Naive thymus-derived CD8-positive, alpha-beta T cell (primary cell): ENCODE measurements around the gene CCDC177. TPM values are rescaled to one million over a fixed set of nuclear protein-coding genes. Genes with fewer than 3 reads are reported as not detected.

Experiments
- ATAC-seq, 2 donors: fragments of 150-1000 bp; cut with Tn5 transposase in 1 of 2; sonication (Bioruptor Pico), chemical (Tn5 transposase) in 1 of 2; 1 replicate in 1 of 2; 2 replicates in 1 of 2; pipeline ENCODE4 v1.10.0; 2021; ENCODE audit warnings: mild to moderate bottlenecking in 2 of 2, moderate library complexity in 2 of 2
- POLR2A ChIA-PET: fragments of 350-600 bp; sonication (Branson Sonifier 250); formaldehyde crosslinking; loops from one replicate; lab custom pipeline; 2021; ENCODE audit warnings: antibody characterized with exemption; lab: Charles Lee
- DNase-seq, 10 donors: peaks; one replicate each; pipeline versions ENCODE4 v3.0.0 to v3.0.0-alpha.2; 2020 to 2022
- H3K27ac Mint-ChIP-seq, 10 donors: one replicate each; pipeline ENCODE4 v1.8.0; 2020 to 2022; ENCODE audit warnings: mild to moderate bottlenecking in 10 of 10, mixed read lengths in 10 of 10, moderate library complexity in 4 of 10, inconsistent platforms in 1 of 10
- H3K27me3 Mint-ChIP-seq, 5 donors: one replicate each; pipeline ENCODE4 v1.8.0; 2021 to 2022; ENCODE audit warnings: mixed read lengths in 5 of 5
- H3K36me3 Mint-ChIP-seq, 3 donors: one replicate each; pipeline ENCODE4 v1.8.0; 2020 to 2022; ENCODE audit warnings: mixed read lengths in 3 of 3, mild to moderate bottlenecking in 2 of 3, inconsistent platforms in 1 of 3
- H3K4me1 Mint-ChIP-seq, 4 donors: one replicate each; pipeline ENCODE4 v1.8.0; 2021 to 2022; ENCODE audit warnings: mixed read lengths in 4 of 4
- H3K4me3 Mint-ChIP-seq, 10 donors: one replicate each; pipeline ENCODE4 v1.8.0; 2020 to 2022; ENCODE audit warnings: mild to moderate bottlenecking in 10 of 10, mixed read lengths in 10 of 10, moderate library complexity in 6 of 10, inconsistent platforms in 1 of 10
- H3K9me3 Mint-ChIP-seq, 9 donors: one replicate each; pipeline ENCODE4 v1.8.0; 2020 to 2022; ENCODE audit warnings: mixed read lengths in 9 of 9, mild to moderate bottlenecking in 3 of 9, inconsistent platforms in 1 of 9, moderate library complexity in 1 of 9
- polyA plus RNA-seq, 3 donors: library from polyadenylated mRNA; unstranded; fragments of 300-500 nt; fragmentation: Illumina TruSeq; gene quantifications; one replicate each; pipeline ENCODE4 v1.2.3, GENCODE V29; 2021
- total RNA-seq, 8 experiments: library from RNA in 2 of 8; stranded (reverse) in 2 of 8; gene quantifications; one replicate each; pipeline ENCODE4 v1.2.3 and lab custom pipeline; 2021 to 2026

Gene CCDC177
- total RNA-seq (not detected), polyA plus RNA-seq (not detected), total RNA-seq (lab: John Stamatoyannopoulos, UW) (0 to 0.08 (median 0) reads per million in 6 experiments)

DNA sequence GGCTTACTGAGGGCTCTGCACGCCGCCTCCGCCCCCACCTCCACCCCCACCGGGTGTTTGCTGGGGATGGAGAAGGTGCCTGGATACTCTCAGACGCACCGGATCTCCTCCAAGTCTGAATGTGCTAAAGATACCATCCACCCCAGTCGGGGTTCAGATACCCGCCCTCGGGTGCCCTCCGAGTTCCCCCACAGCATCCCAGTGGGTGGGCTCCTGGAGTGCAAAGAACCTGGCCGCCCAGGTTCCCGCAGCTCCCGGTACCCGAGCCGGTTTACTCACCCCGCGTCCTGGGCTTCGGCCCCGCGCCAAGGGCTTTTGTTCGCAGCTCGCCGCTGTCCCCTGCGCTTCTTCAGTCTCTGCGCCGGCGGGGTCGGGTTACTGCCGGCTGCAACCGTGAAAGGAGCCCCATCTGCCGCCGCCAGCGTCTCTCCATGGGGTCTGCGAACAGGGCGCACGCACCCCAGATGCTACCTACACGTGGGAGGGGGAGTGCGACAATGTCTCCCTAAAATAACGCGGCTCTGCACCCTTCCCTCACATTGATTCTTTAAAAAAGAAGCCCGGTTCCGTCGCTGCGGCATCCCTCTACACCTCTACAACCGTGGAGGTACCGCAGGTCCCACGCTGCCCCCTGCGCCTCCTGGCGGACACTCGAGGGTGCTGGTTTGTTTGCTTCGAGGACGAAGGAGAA, at the start of gene CCDC177:
TSS of gene CCDC177 (minus strand) at position 609 of the 691 bp plus-strand sequence. CDS start 1,249 bp downstream, outside the sequence.
- ATAC-seq (peak; percentile 88 to 90), DNase-seq (peak; percentile 43 to 84 (median 68))
- Mint-ChIP-seq H3K4me3 (peak within 1 kb of the TSS; percentile 79 to 94 (median 88)), H3K36me3 (no peaks in the 10 kb centered on the region), H3K27ac (peak within 1 kb of the TSS in 3 of 10 donors; percentile 40 to 56 (median 53)), H3K9me3 (no peaks in the 10 kb centered on the region), H3K4me1 (peaks cover 8 to 15% (median 14%) of the 10 kb centered on the region in 4 donors), H3K27me3 (peaks cover 26 to 61% (median 42%) of the 10 kb centered on the region in 5 donors)
- POLR2A ChIA-PET, result interaction anchor here (0.7 kb wide), 1 partner anchor 192 kb away, joined by 3 read pairs; no protein-coding TSS in a partner anchor

DNA sequence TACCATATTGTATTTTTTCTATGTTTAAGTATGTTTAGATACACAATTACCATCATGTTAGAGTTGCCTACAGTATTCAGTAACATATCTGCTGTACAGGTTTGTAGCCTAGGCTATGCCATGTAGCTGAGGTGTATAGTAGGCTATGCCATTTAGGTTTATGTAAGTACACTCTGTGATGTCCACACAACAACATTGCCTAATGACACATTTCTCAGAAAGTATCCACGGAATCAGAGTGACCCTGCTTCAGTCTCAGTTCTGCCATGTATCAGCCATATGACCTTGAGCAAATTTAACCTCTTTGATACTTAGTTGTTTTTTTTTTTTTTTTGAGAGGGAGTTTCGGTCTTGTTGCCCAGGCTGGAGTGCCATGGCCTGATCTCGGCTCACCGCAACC, 49.5 kb upstream of the CCDC177 start:
- POLR2A ChIA-PET, result interaction anchor here (0.6 to 4.5 kb wide), 4 partner anchors 12 to 58 kb away, joined by 3 to 29 read pairs (median 6); partner anchors contain the start of gene SUSD6

DNA sequence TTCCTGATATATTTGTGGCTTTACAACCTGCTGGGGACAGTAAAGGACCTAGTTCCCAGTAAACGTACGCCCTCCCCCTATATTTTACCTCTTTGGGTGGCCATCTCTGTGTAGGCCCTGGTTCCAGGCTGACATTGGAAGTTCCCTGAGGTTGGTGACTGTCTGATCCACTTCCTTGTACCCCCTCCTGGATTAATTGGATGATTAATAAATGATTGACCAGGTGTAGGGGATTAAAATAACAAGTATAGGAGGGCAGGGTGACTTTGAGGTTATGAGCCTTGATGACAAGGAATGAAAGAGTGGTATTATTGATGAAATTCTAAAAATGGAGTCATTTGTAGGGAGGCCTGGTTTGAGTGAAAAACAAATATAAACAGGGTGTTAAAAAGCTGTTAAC, 46.3 kb upstream of the CCDC177 start:
- Mint-ChIP-seq H3K36me3 (no peaks in the 10 kb centered on the region), H3K27me3 (no peaks in the 10 kb centered on the region), H3K4me1 (peaks cover 53 to 96% (median 92%) of the 10 kb centered on the region in 4 donors), H3K9me3 (no peaks in the 10 kb centered on the region), H3K4me3 (peak overlapping the region in 1 of 10 donors; percentile 14), H3K27ac (peak overlapping the region in 6 of 10 donors; percentile 3 to 98 (median 75))
- POLR2A ChIA-PET, result interaction anchor here (1.3 kb wide), 1 partner anchor 8 kb away, joined by 4 read pairs; no protein-coding TSS in a partner anchor
- ATAC-seq (no peak), DNase-seq (no peak)

More for the DNA sequence above, 49.5 kb upstream of the CCDC177 start:
- Mint-ChIP-seq H3K36me3 (no peaks in the 10 kb centered on the region), H3K9me3 (no peaks in the 10 kb centered on the region), H3K27me3 (no peaks in the 10 kb centered on the region), H3K4me1 (peaks cover 46 to 94% (median 88%) of the 10 kb centered on the region in 4 donors), H3K4me3 (peak overlapping the region in 3 of 10 donors; percentile 18 to 57 (median 22)), H3K27ac (peak overlapping the region in 7 of 10 donors; percentile 14 to 81 (median 53))
- DNase-seq (no peak), ATAC-seq (no peak)

DNA sequence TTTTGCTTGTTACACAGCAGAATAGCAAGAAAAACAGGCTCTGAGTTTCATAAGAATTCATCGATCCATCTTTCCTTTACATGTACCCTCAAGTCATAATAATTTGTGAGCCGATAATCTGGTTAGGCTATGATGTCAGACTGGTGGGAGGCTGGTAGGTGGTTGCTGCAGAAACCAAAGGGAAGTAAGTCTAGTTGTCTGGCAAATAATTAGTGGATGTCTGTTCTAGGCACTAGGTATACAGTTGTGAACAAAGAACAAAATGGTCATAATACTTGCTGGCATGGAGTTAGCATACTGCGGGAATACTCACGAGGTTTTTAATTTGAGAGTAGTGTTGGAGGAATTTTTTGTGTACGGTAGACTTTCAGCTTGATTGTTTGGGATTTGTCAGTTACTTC, 45.5 kb upstream of the CCDC177 start:
- Mint-ChIP-seq H3K27me3 (no peaks in the 10 kb centered on the region), H3K4me3 (peak overlapping the region in 8 of 10 donors; percentile 4 to 57 (median 36)), H3K36me3 (peaks cover 0 to 4% (median 0%) of the 10 kb centered on the region in 3 donors), H3K4me1 (peaks cover 53 to 96% (median 92%) of the 10 kb centered on the region in 4 donors), H3K27ac (peak overlapping the region; percentile 43 to 98 (median 66)), H3K9me3 (no peaks in the 10 kb centered on the region)
- POLR2A ChIA-PET, result interaction anchor here (1.3 kb wide), 1 partner anchor 8 kb away, joined by 4 read pairs; no protein-coding TSS in a partner anchor
- DNase-seq (no peak), ATAC-seq (no peak)

DNA sequence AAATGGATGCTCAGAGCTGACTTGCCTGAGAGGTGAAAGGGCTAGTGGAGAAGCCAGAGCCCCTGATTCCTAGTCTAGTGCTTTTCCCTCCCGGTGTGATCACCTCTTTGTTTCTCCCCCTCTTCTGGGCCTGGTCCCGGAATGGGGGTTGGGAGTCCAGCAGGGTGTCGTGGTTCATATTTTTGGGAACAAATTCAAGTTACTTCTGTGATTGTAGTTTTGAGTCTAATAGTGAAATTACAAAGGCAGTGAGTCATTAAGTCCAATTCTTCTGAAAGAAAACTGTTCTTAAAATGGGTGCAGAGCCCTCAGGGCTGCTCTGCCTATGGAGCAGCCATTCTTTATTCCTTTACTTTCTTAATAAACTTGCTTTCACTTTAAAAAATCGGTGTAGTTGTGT, 44.3 kb upstream of the CCDC177 start:
- DNase-seq (no peak), ATAC-seq (no peak)
- no peaks in the 10 kb centered on the region for H3K9me3 Mint-ChIP-seq
- peak overlapping the region in 7 of 10 donors; percentile 10 to 91 (median 39) for H3K4me3 Mint-ChIP-seq
- peaks cover 0 to 4% (median 0%) of the 10 kb centered on the region in 3 donors for H3K36me3 Mint-ChIP-seq
- H3K4me1 Mint-ChIP-seq, result peaks cover 56 to 97% (median 95%) of the 10 kb centered on the region in 4 donors
- POLR2A ChIA-PET, result interaction anchor here (1.8 kb wide), 1 partner anchor 11 kb away, joined by 5 read pairs; no protein-coding TSS in a partner anchor
- no peaks in the 10 kb centered on the region for H3K27me3 Mint-ChIP-seq
- H3K27ac Mint-ChIP-seq, result peak overlapping the region; percentile 43 to 100 (median 98)

DNA sequence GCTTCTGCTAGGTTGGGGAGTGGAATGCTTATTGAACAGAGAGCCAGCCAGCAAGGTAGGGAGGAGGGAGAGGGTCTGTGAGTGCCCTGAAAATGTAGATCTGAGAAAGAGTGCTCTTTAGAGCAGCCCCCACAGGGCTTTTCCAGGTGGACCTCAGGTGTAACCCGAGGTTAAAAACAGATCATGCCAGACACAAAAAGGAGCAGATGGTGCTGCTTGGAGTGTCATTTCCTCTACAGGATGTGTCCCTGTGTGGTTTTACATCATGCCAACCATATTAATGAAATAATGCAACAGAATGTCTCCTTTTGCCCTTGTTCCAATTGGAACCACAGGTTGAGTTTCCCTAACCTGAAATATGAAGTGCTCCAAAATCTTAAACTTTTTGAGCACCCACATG, 43.1 kb upstream of the CCDC177 start:
- POLR2A ChIA-PET, result interaction anchor here (1.3 to 1.8 kb wide), 2 partner anchors 12 to 78 kb away, joined by 3 to 5 read pairs; no protein-coding TSS in a partner anchor
- H3K4me1 Mint-ChIP-seq, result peaks cover 58 to 99% (median 98%) of the 10 kb centered on the region in 4 donors
- peaks cover 0 to 4% (median 0%) of the 10 kb centered on the region in 3 donors for H3K36me3 Mint-ChIP-seq
- DNase-seq (no peak), ATAC-seq (no peak)
- no peaks in the 10 kb centered on the region for H3K27me3 Mint-ChIP-seq
- H3K4me3 Mint-ChIP-seq, result peak overlapping the region in 8 of 10 donors; percentile 39 to 97 (median 90)
- no peaks in the 10 kb centered on the region for H3K9me3 Mint-ChIP-seq
- peak overlapping the region; percentile 97 to 100 (median 99) for H3K27ac Mint-ChIP-seq

DNA sequence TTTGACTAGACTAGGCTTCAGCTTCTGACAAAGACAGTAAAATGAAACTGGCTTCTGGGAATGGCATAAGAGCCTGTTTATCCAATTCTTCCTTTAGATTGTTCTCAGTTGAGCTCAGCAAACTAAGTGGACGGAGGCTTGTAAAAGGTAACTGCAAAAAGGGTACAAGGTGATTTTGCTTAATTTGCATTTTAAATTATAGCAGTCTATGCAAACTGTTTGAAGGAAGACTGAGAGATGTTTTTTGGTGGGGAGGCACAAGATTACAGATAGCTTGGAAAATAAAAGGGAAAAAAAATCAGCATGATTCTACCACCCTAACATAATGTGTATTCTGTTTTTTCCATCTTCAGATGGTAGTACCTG, 41.7 kb upstream of the CCDC177 start:
- peak overlapping the region; percentile 59 to 97 (median 92) for H3K4me3 Mint-ChIP-seq
- H3K27me3 Mint-ChIP-seq, result no peaks in the 10 kb centered on the region

DNA sequence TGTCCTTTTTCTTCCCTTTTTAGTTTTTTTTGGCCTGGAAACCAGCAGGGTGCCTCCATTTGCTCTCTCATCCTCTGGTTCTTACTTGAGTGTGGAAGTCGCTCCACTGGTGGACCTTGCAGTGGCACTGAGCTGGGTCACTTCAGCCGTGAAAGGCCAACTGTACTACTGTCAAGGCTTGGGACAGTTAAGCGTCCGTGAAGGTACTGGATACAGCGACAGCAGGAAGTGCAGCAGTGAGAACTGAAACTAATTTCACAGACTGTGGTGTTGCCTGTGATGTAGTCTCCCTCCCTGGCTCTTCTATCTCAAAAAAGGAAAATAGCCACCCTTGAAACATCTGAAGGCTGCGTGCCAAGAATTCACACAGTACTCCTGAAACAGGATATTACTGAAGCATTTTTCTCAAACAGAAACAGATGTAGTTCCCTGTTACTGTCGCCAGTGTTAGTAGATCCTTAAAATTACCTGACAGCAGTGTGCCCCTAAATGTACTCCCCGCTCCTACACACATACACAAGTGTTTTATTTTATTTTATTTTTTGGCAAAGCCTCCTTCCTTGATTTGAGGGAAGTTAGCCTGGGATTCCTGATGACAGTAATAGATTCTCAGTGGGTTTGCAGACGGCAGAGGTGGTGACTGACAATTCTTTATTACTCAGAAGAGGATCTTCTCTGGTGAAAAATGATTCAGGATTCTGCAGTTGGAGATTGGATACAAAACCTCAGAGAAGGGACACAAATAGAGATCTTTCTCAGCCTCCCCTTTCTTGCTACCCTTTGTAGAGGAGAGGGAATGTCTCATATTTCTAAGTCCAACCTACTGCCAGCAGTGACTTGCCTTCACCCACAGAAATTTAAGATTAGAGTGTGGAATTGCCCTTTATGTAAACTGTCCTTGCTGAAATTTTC, 41.1 kb upstream of the CCDC177 start:
- POLR2A ChIA-PET, result interaction anchor here (0.7 to 1.6 kb wide), 6 partner anchors 9 to 151 kb away, joined by 3 to 12 read pairs (median 4); partner anchors contain the start of gene SRSF5
- Mint-ChIP-seq H3K27me3 (no peaks in the 10 kb centered on the region), H3K4me3 (peak overlapping the region; percentile 77 to 97 (median 92)), H3K4me1 (peaks cover 54 to 91% (median 89%) of the 10 kb centered on the region in 4 donors), H3K9me3 (no peaks in the 10 kb centered on the region), H3K27ac (peak overlapping the region; percentile 97 to 100 (median 99)), H3K36me3 (peaks cover 0 to 4% (median 0%) of the 10 kb centered on the region in 3 donors)
- DNase-seq (peak in 7 of 10 donors; percentile 20 to 61 (median 45)), ATAC-seq (peak; percentile 36 to 41)

More for the DNA sequence above, 41.7 kb upstream of the CCDC177 start:
- H3K4me1 Mint-ChIP-seq, result peaks cover 59 to 94% (median 91%) of the 10 kb centered on the region in 4 donors
- H3K9me3 Mint-ChIP-seq, result no peaks in the 10 kb centered on the region
- H3K36me3 Mint-ChIP-seq, result peaks cover 0 to 4% (median 0%) of the 10 kb centered on the region in 3 donors
- POLR2A ChIA-PET, result interaction anchor here (0.7 to 1.6 kb wide), 5 partner anchors 9 to 150 kb away, joined by 3 to 6 read pairs (median 3); partner anchors contain the start of gene SRSF5
- DNase-seq (no peak), ATAC-seq (no peak)
- H3K27ac Mint-ChIP-seq, result peak overlapping the region; percentile 97 to 100 (median 99)

DNA sequence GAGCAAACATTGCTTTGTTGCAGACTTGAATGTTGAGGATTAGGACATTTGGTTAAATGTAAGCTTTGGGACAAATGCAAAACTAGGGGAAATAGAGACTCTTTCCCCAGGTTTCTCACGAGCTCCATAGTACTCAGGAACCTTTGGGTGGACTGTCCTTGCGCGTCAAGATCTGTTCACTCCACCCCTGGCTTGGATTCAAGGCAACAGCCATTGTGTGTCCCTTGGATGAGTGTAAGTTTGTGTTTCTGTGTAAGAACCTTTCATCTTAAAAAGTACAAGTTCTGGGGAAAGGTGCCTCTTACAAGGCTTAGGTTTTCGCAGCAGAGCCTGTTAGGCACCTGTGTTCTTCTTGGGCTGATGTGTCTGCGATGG, 40.4 kb upstream of the CCDC177 start:
- Mint-ChIP-seq H3K4me1 (peaks cover 55 to 91% (median 89%) of the 10 kb centered on the region in 4 donors), H3K27ac (peak overlapping the region; percentile 97 to 100 (median 99)), H3K4me3 (peak overlapping the region; percentile 77 to 97 (median 92)), H3K36me3 (peaks cover 0 to 4% (median 0%) of the 10 kb centered on the region in 3 donors), H3K9me3 (no peaks in the 10 kb centered on the region), H3K27me3 (no peaks in the 10 kb centered on the region)
- DNase-seq, result no peak
- POLR2A ChIA-PET, result interaction anchor here (1.1 to 1.6 kb wide), 4 partner anchors 10 to 152 kb away, joined by 3 to 12 read pairs (median 4); partner anchors contain the start of gene SRSF5
- peak in 1 of 2 donors; percentile 1 for ATAC-seq

DNA sequence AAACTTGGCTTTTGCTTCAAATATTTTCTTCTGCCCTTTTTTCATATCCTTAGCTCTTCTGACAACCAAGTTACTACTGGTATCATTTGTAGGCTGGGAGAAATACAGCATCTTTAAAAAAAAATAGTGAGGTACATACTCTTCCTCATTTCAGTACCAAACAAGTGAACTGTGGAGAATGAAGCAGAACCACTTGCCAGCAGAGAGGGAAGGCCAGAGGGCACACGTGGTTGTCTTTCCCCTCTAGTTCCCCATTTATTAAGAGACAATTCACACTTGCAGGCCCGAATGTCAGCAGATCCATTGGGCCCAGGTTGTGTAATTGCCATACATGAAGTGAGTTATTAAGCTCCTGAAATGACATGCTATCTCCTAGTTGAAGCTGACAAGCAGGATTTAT, 39.9 kb upstream of the CCDC177 start:
- peak in 1 of 10 donors; percentile 30 for DNase-seq
- H3K9me3 Mint-ChIP-seq, result no peaks in the 10 kb centered on the region
- no peak for ATAC-seq
- peaks cover 0 to 4% (median 0%) of the 10 kb centered on the region in 3 donors for H3K36me3 Mint-ChIP-seq
- POLR2A ChIA-PET, result interaction anchor here (1.2 to 1.6 kb wide), 2 partner anchors 11 to 152 kb away, joined by 4 to 12 read pairs; partner anchors contain the start of gene SRSF5
- peak overlapping the region; percentile 89 to 97 (median 92) for H3K4me3 Mint-ChIP-seq
- peak overlapping the region; percentile 97 to 100 (median 99) for H3K27ac Mint-ChIP-seq
- H3K4me1 Mint-ChIP-seq, result peaks cover 55 to 91% (median 87%) of the 10 kb centered on the region in 4 donors
- H3K27me3 Mint-ChIP-seq, result no peaks in the 10 kb centered on the region

DNA sequence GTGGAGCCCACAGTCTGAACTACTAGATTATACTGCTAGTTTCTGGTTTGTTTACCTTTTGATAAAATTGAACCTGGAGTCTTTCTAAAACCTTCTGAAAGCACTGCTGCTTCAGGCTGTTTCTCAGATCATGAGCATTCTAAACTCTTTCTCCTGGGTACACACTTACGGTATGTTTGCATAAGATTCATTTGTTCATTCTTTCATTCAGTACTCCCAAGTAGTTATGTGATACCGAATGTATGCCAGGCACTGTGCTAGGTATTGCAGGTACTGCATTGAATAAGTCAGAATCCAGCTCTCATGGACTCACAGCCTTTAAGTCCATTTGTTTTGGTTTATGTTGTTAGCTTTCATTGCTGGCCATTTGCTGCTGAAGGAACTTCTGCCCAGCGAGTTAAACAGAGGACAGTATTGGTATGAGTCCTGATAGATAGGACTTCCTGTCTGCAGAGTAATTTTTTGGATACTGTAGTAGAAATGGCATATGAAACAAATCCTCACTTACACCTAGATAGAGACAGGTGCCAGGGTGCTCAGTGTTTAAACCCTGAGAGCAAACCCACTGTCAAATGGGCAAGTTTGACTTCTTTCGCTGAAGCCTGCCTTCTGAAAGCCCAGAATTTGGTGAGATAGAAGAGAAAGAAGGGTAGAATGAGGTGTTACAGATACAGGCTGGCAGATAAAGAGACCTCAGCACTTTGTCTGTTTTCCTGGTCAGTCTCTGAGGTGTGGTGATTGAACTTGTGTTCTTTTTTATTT, 38.8 kb upstream of the CCDC177 start:
- H3K36me3 Mint-ChIP-seq, result peaks cover 0 to 4% (median 0%) of the 10 kb centered on the region in 3 donors
- peaks cover 50 to 80% (median 78%) of the 10 kb centered on the region in 4 donors for H3K4me1 Mint-ChIP-seq
- DNase-seq (no peak), ATAC-seq (no peak)
- H3K27ac Mint-ChIP-seq, result peak overlapping the region; percentile 97 to 100 (median 99)
- H3K27me3 Mint-ChIP-seq, result no peaks in the 10 kb centered on the region
- no peaks in the 10 kb centered on the region for H3K9me3 Mint-ChIP-seq
- POLR2A ChIA-PET, result interaction anchor here (0.6 to 3.4 kb wide), 3 partner anchors 12 to 153 kb away, joined by 4 to 39 read pairs (median 29); partner anchors contain the start of gene SRSF5
- H3K4me3 Mint-ChIP-seq, result peak overlapping the region; percentile 89 to 97 (median 92)
